AG10803 (cell line): ENCODE results near the gene ATXN7L1.
A peak's percentile ranks its signal among the peaks of the same experiment; 100 is the strongest.

Source experiments
- DNase-seq: peaks from one replicate; pipeline ENCODE4 v3.0.0; 2010; ENCODE audit warnings: low read depth
- H3K4me3 ChIP-seq: 2 replicates; pipeline ENCODE4 v1.5.1; 2011; ENCODE audit warnings: mild to moderate bottlenecking, low read length, control low read depth
- CTCF ChIP-seq: conservative IDR thresholded peaks from 2 replicates; pipeline ENCODE4 v1.5.1; 2011; ENCODE audit warnings: mild to moderate bottlenecking, low read length, control low read depth, inconsistent platforms

The ATXN7L1 gene

GRCh38 chr7:105826143-105826542 lies 50.3 kb downstream of the ATXN7L1 start:
- no peak overlapping the region for H3K4me3 ChIP-seq
- DNase-seq, result peak; percentile 88
- TF ChIP-seq CTCF, result no peak

- no peak overlapping the region for H3K4me3 ChIP-seq
- no peak for TF ChIP-seq CTCF
- DNase-seq, result no peak
These were observed 51.0 kb downstream of the ATXN7L1 start for GRCh38 chr7:105825371-105825770.

GRCh38 chr7:105822806-105823205 lies 53.6 kb downstream of the ATXN7L1 start:
- DNase-seq, result no peak
- no peak for TF ChIP-seq CTCF
- no peak overlapping the region for H3K4me3 ChIP-seq

GRCh38 chr7:105821527-105821926 lies 54.9 kb downstream of the ATXN7L1 start:
- no peak for DNase-seq
- TF ChIP-seq CTCF, result no peak
- no peak overlapping the region for H3K4me3 ChIP-seq

GRCh38 chr7:105820363-105821066 lies 55.9 kb downstream of the ATXN7L1 start:
- DNase-seq, result no peak
- no peak overlapping the region for H3K4me3 ChIP-seq
- no peak for TF ChIP-seq CTCF

- DNase-seq, result no peak
- no peak overlapping the region for H3K4me3 ChIP-seq
- no peak for TF ChIP-seq CTCF
These were observed 56.8 kb downstream of the ATXN7L1 start for GRCh38 chr7:105819559-105819958.

GRCh38 chr7:105816954-105817615 lies 59.3 kb downstream of the ATXN7L1 start:
- peak; percentile 21 for DNase-seq
- no peak overlapping the region for H3K4me3 ChIP-seq
- TF ChIP-seq CTCF, result no peak
